Uterus (tissue), 2 donors: ENCODE results near the gene FAM168A.

Experiments used
- POLR2A ChIP-seq, 2 donors: fragments of 450-650 bp; IDR thresholded peaks; one replicate each; pipeline ENCODE4 v1.6.1; 2016; ENCODE audit warnings: antibody characterized with exemption in 2 of 2, mild to moderate bottlenecking in 1 of 2, moderate library complexity in 1 of 2
- TF ChIP-seq, protein P1 (sequence below), 4 experiments: fragments of 200-600 bp in 2 of 4; fragments of 450-650 bp in 2 of 4; sonication (generic) in 2 of 4; IDR thresholded peaks; one replicate each; pipeline ENCODE4 v1.5.1; 2016 to 2019; ENCODE audit warnings: antibody characterized with exemption in 4 of 4, mild to moderate bottlenecking in 2 of 4, moderate library complexity in 1 of 4

DNA sequence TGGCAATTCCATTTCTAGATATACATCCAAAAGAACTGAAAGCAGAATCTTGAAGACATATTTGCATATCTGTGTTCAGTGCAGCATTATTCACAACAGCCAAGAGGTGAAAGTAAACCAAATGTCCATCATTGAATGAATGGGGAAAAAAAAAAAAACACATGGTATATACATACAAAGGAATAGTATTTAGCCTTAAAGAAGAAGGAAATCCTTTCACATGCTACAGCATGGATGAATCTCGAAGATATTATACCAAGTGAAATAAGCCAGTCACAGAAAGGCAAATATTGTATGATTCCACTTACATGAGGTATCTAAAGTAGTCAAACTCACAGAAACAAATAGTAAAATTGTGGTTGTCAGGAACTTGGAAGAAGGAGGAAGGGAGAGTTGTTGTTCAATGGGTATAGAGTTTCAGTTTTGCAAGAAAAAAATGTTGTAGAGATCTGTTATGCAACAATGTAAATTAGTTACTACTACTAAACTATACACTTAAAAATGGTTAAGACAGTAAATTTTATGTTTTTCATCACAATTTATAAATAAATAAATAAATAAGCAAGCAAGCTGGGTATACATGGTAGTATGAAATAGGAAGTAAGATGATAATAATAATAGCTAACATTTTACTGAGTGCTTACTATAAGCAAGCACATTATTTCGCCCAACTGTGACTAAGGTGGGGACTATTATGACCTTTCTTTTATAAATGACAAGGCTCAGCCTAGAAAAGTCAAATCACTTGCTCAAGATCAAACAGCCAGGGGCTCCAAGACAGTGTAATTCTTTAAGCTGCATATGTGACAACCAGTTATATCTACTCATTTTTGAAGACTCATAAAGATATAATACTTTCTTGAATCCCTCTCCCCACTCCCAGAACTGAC lies 50.0 kb downstream of the FAM168A start:
- TF ChIP-seq, protein P1, sequence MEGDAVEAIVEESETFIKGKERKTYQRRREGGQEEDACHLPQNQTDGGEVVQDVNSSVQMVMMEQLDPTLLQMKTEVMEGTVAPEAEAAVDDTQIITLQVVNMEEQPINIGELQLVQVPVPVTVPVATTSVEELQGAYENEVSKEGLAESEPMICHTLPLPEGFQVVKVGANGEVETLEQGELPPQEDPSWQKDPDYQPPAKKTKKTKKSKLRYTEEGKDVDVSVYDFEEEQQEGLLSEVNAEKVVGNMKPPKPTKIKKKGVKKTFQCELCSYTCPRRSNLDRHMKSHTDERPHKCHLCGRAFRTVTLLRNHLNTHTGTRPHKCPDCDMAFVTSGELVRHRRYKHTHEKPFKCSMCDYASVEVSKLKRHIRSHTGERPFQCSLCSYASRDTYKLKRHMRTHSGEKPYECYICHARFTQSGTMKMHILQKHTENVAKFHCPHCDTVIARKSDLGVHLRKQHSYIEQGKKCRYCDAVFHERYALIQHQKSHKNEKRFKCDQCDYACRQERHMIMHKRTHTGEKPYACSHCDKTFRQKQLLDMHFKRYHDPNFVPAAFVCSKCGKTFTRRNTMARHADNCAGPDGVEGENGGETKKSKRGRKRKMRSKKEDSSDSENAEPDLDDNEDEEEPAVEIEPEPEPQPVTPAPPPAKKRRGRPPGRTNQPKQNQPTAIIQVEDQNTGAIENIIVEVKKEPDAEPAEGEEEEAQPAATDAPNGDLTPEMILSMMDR (IDR thresholded peaks at IDR 0.05) = no peak
- TF ChIP-seq POLR2A (IDR thresholded peaks at IDR 0.05) = no peak
